Endothelial cell (in vitro differentiated cells): ENCODE data around the gene GRIK3. TPM values are rescaled to one million over a fixed set of nuclear protein-coding genes. Genes with fewer than 3 reads are reported as not detected.

Experiments used
- DNase-seq: peaks from one replicate; pipeline ENCODE4 v3.0.0; 2021; ENCODE audit warnings: low spot score
- H3K27ac Mint-ChIP-seq: one replicate; pipeline ENCODE4 v1.8.0; 2021; ENCODE audit warnings: mixed read lengths, inconsistent platforms; ENCODE audit not compliant: unreplicated experiment
- H3K27me3 Mint-ChIP-seq: one replicate; pipeline ENCODE4 v1.8.0; 2021; ENCODE audit warnings: mild to moderate bottlenecking, moderate library complexity, mixed read lengths, inconsistent platforms; ENCODE audit not compliant: unreplicated experiment
- H3K36me3 Mint-ChIP-seq: one replicate; pipeline ENCODE4 v1.8.0; 2021; ENCODE audit warnings: mild to moderate bottlenecking, low read depth, mixed read lengths, inconsistent platforms; ENCODE audit not compliant: unreplicated experiment
- H3K4me1 Mint-ChIP-seq: one replicate; pipeline ENCODE4 v1.8.0; 2021; ENCODE audit warnings: mild to moderate bottlenecking, mixed read lengths, inconsistent platforms; ENCODE audit not compliant: unreplicated experiment
- H3K4me3 Mint-ChIP-seq: one replicate; pipeline ENCODE4 v1.8.0; 2021; ENCODE audit warnings: mild to moderate bottlenecking, mixed read lengths, inconsistent platforms; ENCODE audit not compliant: unreplicated experiment
- H3K9me3 Mint-ChIP-seq: one replicate; pipeline ENCODE4 v1.8.0; 2021; ENCODE audit warnings: mixed read lengths, inconsistent platforms; ENCODE audit not compliant: unreplicated experiment
- total RNA-seq: library from RNA; stranded (reverse); fragmentation: NEBNext Ultra II Directional; extraction: Animal tissue kit (Norgen Biotek cat#: 25700); gene quantifications from one replicate; pipeline ENCODE4 v1.2.1, GENCODE V29; 2021; ENCODE audit not compliant: unreplicated experiment
- TF ChIP-seq, protein P1 (sequence below): fragments of 200-600 bp; sonication (generic); IDR thresholded peaks from one replicate; pipeline ENCODE4 v1.5.0; 2021; ENCODE audit warnings: antibody characterized with exemption; ENCODE audit not compliant: unreplicated experiment

Gene GRIK3
- total RNA-seq, 1 donor from 2014 or later: 0.05 TPM

DNA sequence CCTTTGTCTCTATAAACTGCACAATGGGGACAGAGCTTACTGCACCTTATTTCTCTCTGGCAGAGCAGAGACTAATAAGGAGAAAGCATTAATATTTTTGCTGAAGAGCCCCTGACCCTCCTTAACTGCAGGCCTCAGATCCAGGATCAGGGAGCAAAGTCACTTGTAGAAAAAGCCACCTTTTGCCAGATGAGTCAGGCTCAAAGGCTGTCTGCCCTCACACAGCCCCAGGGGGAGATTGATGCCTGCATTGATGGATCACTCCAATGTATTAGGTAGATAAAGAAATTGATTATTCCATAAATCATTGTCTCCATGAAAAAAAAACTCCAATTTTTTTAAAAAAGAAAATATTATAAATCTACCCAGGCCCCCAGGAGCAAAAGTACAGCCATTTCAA is 15.8 kb downstream of the GRIK3 start:
- TF ChIP-seq, protein P1, sequence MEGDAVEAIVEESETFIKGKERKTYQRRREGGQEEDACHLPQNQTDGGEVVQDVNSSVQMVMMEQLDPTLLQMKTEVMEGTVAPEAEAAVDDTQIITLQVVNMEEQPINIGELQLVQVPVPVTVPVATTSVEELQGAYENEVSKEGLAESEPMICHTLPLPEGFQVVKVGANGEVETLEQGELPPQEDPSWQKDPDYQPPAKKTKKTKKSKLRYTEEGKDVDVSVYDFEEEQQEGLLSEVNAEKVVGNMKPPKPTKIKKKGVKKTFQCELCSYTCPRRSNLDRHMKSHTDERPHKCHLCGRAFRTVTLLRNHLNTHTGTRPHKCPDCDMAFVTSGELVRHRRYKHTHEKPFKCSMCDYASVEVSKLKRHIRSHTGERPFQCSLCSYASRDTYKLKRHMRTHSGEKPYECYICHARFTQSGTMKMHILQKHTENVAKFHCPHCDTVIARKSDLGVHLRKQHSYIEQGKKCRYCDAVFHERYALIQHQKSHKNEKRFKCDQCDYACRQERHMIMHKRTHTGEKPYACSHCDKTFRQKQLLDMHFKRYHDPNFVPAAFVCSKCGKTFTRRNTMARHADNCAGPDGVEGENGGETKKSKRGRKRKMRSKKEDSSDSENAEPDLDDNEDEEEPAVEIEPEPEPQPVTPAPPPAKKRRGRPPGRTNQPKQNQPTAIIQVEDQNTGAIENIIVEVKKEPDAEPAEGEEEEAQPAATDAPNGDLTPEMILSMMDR: no peak
- no peak for DNase-seq
- Mint-ChIP-seq H3K36me3 (no peaks in the 10 kb centered on the region), H3K27me3 (peaks cover 2% of the 10 kb centered on the region), H3K9me3 (no peaks in the 10 kb centered on the region), H3K4me1 (no peaks in the 10 kb centered on the region), H3K4me3 (no peak overlapping the region), H3K27ac (no peak overlapping the region)

DNA sequence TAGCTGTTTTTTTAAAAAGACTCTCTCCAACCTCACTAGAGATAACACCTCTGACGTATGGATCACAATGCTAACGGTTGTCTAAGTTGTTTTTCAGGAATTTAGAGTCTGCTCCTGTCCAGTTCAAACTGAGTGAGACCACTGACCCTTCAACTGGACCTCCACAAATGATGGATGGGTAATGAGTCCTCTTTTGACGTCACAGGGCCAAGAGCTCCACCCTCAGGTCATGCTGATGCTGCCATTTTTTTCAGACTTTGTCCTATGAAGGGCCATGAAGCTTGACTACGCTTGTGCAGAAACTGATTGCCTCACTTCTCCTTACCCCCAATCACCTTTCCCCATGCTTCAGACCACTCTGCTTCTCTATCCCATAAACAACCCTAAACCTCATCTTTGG is 16.6 kb downstream of the GRIK3 start:
- H3K27ac Mint-ChIP-seq: no peak overlapping the region

GRCh38 chr1:37016121-37016520 is 18.2 kb downstream of the GRIK3 start:
- peaks cover 4% of the 10 kb centered on the region for H3K4me1 Mint-ChIP-seq
- no peak overlapping the region for H3K4me3 Mint-ChIP-seq
- DNase-seq: no peak
- H3K27me3 Mint-ChIP-seq: peaks cover 2% of the 10 kb centered on the region
- H3K9me3 Mint-ChIP-seq: no peaks in the 10 kb centered on the region
- TF ChIP-seq, protein P1: no peak
- no peaks in the 10 kb centered on the region for H3K36me3 Mint-ChIP-seq
- H3K27ac Mint-ChIP-seq: no peak overlapping the region

More for the DNA sequence above, 16.6 kb downstream of the GRIK3 start:
- Mint-ChIP-seq H3K9me3 (no peaks in the 10 kb centered on the region), H3K4me3 (no peak overlapping the region), H3K36me3 (no peaks in the 10 kb centered on the region), H3K4me1 (no peaks in the 10 kb centered on the region), H3K27me3 (peaks cover 2% of the 10 kb centered on the region)
- TF ChIP-seq, protein P1: no peak
- no peak for DNase-seq

GRCh38 chr1:37015713-37016112 is 18.6 kb downstream of the GRIK3 start:
- no peak for DNase-seq
- H3K4me1 Mint-ChIP-seq: peaks cover 4% of the 10 kb centered on the region
- H3K27me3 Mint-ChIP-seq: no peaks in the 10 kb centered on the region
- H3K9me3 Mint-ChIP-seq: no peaks in the 10 kb centered on the region
- H3K27ac Mint-ChIP-seq: no peak overlapping the region
- TF ChIP-seq, protein P1: no peak
- H3K4me3 Mint-ChIP-seq: no peak overlapping the region
- H3K36me3 Mint-ChIP-seq: no peaks in the 10 kb centered on the region

DNA sequence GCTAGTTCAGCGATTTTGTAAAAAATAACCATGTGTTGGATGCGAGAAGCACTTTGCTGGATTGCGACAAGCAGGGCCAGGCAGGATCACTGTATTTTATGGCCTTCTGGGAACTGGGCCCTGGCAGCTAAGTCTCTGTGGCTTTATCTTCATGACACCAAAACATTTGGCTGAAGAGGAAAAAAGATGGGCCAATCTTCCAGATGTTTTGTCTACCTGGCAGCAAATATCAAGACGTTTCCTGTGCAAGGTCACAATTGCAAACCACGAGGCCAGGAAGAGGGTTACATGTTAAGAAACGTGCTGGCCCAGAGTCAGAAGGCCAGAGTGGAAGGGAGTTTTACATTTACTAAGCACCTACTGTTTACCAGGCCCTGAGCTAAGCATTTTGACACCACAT is 22.1 kb downstream of the GRIK3 start:
- peaks cover 4% of the 10 kb centered on the region for H3K4me1 Mint-ChIP-seq
- H3K9me3 Mint-ChIP-seq: no peaks in the 10 kb centered on the region
- DNase-seq: no peak
- TF ChIP-seq, protein P1: no peak
- H3K4me3 Mint-ChIP-seq: no peak overlapping the region
- no peaks in the 10 kb centered on the region for H3K36me3 Mint-ChIP-seq
- H3K27ac Mint-ChIP-seq: no peak overlapping the region
- H3K27me3 Mint-ChIP-seq: no peaks in the 10 kb centered on the region
